Measurements from ENCODE around the gene PLD2. TPM values are rescaled to one million over a fixed set of nuclear protein-coding genes. Genes with fewer than 3 reads are reported as not detected.
"Not testable (repeated sequence)": the region's sequence is repeated elsewhere in the genome, so short reads cannot be mapped to it uniquely, and the experiment has no call there.

The PLD2 gene
- total and polyA plus RNA-seq, 2 donors (not counting 1 experiment from before 2014, with no cell fraction given), result 12.7 to 14.9 TPM

DNA sequence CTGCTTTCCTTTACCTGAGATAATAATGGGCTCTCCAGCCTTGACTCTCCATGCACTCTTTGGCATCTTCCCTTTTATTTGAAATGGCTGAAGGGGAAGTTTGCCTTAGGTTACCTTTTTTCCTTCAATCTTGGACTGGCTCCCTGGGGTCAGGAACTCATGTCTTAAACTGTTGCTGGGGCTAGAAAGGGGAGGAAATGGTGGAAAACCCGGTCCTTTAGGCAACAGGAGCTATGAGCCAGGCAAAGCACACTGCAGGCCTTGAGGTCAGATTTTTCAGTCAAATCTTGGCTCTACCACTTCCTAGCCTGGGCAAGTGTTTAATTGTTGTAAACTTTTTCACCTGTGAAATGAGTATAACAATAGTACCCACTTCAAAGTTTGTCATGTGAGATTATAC is 56.4 kb downstream of the PLD2 start:
- H3K9ac ChIP-seq (ENCODE audit: insufficient read depth, low read length), result no peak overlapping the region
- H3K36me3 ChIP-seq (ENCODE audit: control insufficient read depth, insufficient read depth, low read length), result no peaks in the 10 kb centered on the region
- H3K4me3 ChIP-seq (replicated peaks in 1 of 4; ENCODE audit: control extremely low read depth in 1 of 4, insufficient read depth in 1 of 4, low read depth in 3 of 4, low read length in 4 of 4), result no peak overlapping the region
- no peaks in the 10 kb centered on the region for H3K4me1 ChIP-seq (ENCODE audit: control insufficient read depth, extremely low read depth, insufficient read depth, low read length)
- H3K27ac ChIP-seq (ENCODE audit: insufficient read depth, low read length), result no peak overlapping the region
- no peaks in the 10 kb centered on the region for H3K9me3 ChIP-seq (ENCODE audit: control insufficient read depth, insufficient read depth, low read depth, low read length)
- no peak for TF ChIP-seq EZH2 (IDR thresholded peaks at IDR 0.05; ENCODE audit: low read length, missing control alignments)
- TF ChIP-seq, protein P1, sequence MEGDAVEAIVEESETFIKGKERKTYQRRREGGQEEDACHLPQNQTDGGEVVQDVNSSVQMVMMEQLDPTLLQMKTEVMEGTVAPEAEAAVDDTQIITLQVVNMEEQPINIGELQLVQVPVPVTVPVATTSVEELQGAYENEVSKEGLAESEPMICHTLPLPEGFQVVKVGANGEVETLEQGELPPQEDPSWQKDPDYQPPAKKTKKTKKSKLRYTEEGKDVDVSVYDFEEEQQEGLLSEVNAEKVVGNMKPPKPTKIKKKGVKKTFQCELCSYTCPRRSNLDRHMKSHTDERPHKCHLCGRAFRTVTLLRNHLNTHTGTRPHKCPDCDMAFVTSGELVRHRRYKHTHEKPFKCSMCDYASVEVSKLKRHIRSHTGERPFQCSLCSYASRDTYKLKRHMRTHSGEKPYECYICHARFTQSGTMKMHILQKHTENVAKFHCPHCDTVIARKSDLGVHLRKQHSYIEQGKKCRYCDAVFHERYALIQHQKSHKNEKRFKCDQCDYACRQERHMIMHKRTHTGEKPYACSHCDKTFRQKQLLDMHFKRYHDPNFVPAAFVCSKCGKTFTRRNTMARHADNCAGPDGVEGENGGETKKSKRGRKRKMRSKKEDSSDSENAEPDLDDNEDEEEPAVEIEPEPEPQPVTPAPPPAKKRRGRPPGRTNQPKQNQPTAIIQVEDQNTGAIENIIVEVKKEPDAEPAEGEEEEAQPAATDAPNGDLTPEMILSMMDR (conservative IDR thresholded peaks at IDR 0.05 in 1 of 2, IDR thresholded peaks at IDR 0.05 in 1 of 2; ENCODE audit: low read depth in 1 of 2, low read length in 2 of 2), result no peak
- H2AFZ ChIP-seq (ENCODE audit: low read length), result no peak overlapping the region
- no peaks in the 10 kb centered on the region for H3K27me3 ChIP-seq (ENCODE audit: control insufficient read depth, insufficient read depth, low read length)
- no peak for DNase-seq (ENCODE audit: low read depth in 2 of 2)
- H3K4me2 ChIP-seq (ENCODE audit: extremely low read depth, insufficient read depth, low read length), result no peak overlapping the region
- H3K79me2 ChIP-seq (ENCODE audit: control insufficient read depth, insufficient read depth, low read length), result no peaks in the 10 kb centered on the region
- H4K20me1 ChIP-seq (ENCODE audit: control insufficient read depth, extremely low read depth, insufficient read depth, low read length), result no peaks in the 10 kb centered on the region

DNA sequence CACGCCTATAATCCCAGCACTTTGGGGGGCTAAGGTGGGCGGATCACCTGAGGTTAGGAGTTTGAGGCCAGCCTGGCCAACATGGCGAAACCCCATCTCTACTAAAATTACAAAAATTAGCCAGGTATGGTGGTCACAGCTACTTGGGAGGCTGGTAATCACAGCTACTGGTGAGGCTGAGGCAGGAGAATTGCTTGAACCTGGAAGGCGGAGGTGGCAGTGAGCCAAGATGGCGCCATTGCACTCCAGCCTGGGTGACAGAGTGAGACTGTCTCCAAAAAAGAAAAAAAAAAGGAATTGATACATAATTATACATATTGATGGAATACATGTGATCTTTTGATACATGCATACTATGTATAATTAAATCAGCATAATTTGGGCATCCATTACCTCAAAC is 60.6 kb downstream of the PLD2 start:
- not testable (repeated sequence) for H3K27ac ChIP-seq (ENCODE audit: insufficient read depth, low read length); H4K20me1 ChIP-seq (ENCODE audit: control insufficient read depth, extremely low read depth, insufficient read depth, low read length); DNase-seq (ENCODE audit: low read depth in 2 of 2); H3K4me1 ChIP-seq (ENCODE audit: control insufficient read depth, extremely low read depth, insufficient read depth, low read length); H2AFZ ChIP-seq (ENCODE audit: low read length); H3K27me3 ChIP-seq (ENCODE audit: control insufficient read depth, insufficient read depth, low read length); H3K79me2 ChIP-seq (ENCODE audit: control insufficient read depth, insufficient read depth, low read length); H3K36me3 ChIP-seq (ENCODE audit: control insufficient read depth, insufficient read depth, low read length); H3K4me3 ChIP-seq (replicated peaks in 1 of 4; ENCODE audit: control extremely low read depth in 1 of 4, insufficient read depth in 1 of 4, low read depth in 3 of 4, low read length in 4 of 4); H3K9ac ChIP-seq (ENCODE audit: insufficient read depth, low read length); H3K4me2 ChIP-seq (ENCODE audit: extremely low read depth, insufficient read depth, low read length); H3K9me3 ChIP-seq (ENCODE audit: control insufficient read depth, insufficient read depth, low read depth, low read length)

DNA sequence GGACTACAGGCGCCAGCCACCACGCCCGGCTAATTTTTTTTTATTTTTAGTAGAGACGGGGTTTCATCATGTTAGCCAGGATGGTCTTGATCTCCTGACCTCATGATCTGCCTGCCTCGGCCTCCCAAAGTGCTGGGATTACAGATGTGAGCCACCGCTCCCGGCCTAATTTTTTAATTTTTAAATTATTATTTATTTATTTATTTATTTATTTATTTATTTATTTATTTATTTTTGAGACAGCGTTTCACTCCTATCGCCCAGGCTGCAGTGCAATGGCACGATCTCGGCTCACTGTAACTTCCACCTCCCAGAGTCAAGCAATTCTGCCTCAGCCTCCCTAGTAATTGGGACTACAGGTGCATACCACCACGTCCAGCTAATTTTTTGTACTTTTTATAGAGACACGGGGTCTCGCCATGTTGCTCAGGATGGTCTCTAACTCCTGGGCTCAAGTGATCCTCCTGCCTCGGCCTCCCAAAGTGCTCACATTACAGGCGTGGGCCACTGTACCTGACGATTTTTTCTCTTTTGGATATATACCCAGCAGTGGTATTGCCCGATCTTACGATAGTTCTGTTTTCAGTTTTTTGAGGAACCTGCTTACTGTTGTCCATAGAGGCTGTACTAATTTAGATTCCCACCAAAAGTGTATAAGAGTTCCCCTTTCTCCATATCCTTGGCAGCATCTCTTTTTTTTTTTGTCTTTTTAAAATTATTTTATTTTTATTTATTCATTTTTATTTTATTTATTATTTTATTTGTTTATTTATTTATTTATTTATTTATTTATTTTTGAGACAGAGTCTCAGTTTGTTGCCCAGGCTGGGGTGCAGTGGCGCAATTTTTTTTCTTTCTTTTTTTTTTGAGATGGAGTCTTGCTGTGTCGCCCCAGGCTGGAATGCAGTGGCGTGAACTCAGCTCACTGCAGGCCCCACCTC is 62.4 kb downstream of the PLD2 start:
- H4K20me1 ChIP-seq (ENCODE audit: control insufficient read depth, extremely low read depth, insufficient read depth, low read length); H2AFZ ChIP-seq (ENCODE audit: low read length); H3K4me2 ChIP-seq (ENCODE audit: extremely low read depth, insufficient read depth, low read length); H3K36me3 ChIP-seq (ENCODE audit: control insufficient read depth, insufficient read depth, low read length); H3K4me3 ChIP-seq (replicated peaks in 1 of 4; ENCODE audit: control extremely low read depth in 1 of 4, insufficient read depth in 1 of 4, low read depth in 3 of 4, low read length in 4 of 4); H3K9ac ChIP-seq (ENCODE audit: insufficient read depth, low read length); H3K9me3 ChIP-seq (ENCODE audit: control insufficient read depth, insufficient read depth, low read depth, low read length); DNase-seq (ENCODE audit: low read depth in 2 of 2); H3K27ac ChIP-seq (ENCODE audit: insufficient read depth, low read length); H3K79me2 ChIP-seq (ENCODE audit: control insufficient read depth, insufficient read depth, low read length); H3K27me3 ChIP-seq (ENCODE audit: control insufficient read depth, insufficient read depth, low read length); H3K4me1 ChIP-seq (ENCODE audit: control insufficient read depth, extremely low read depth, insufficient read depth, low read length): not testable (repeated sequence)

- Histone ChIP-seq H3K9me3 (ENCODE audit: control insufficient read depth, insufficient read depth, low read depth, low read length) (no peaks in the 10 kb centered on the region), H3K36me3 (ENCODE audit: control insufficient read depth, insufficient read depth, low read length) (no peaks in the 10 kb centered on the region), H4K20me1 (ENCODE audit: control insufficient read depth, extremely low read depth, insufficient read depth, low read length) (no peaks in the 10 kb centered on the region), H3K4me1 (ENCODE audit: control insufficient read depth, extremely low read depth, insufficient read depth, low read length) (no peaks in the 10 kb centered on the region), H3K4me2 (ENCODE audit: extremely low read depth, insufficient read depth, low read length) (no peak overlapping the region), H3K27ac (ENCODE audit: insufficient read depth, low read length) (no peak overlapping the region), H3K4me3 (replicated peaks in 1 of 4; ENCODE audit: control extremely low read depth in 1 of 4, insufficient read depth in 1 of 4, low read depth in 3 of 4, low read length in 4 of 4) (no peak overlapping the region), H3K27me3 (ENCODE audit: control insufficient read depth, insufficient read depth, low read length) (no peaks in the 10 kb centered on the region), H3K9ac (ENCODE audit: insufficient read depth, low read length) (no peak overlapping the region), H3K79me2 (ENCODE audit: control insufficient read depth, insufficient read depth, low read length) (no peaks in the 10 kb centered on the region), H2AFZ (ENCODE audit: low read length) (no peak overlapping the region)
- TF ChIP-seq, protein P1 (conservative IDR thresholded peaks at IDR 0.05 in 1 of 2, IDR thresholded peaks at IDR 0.05 in 1 of 2; ENCODE audit: low read depth in 1 of 2, low read length in 2 of 2), result no peak
- TF ChIP-seq EZH2 (IDR thresholded peaks at IDR 0.05; ENCODE audit: low read length, missing control alignments), result no peak
- no peak for DNase-seq (ENCODE audit: low read depth in 2 of 2)
These were observed 63.9 kb downstream of the PLD2 start for GRCh38 chr17:4870855-4871254.
